OCI-LY1 (cell line): ENCODE data around the gene RMC1.

Experiments
- CTCF ChIP-seq: fragments of 200-600 bp; sonication (generic), shearing (Covaris generic); IDR thresholded peaks from 2 replicates; pipeline ENCODE4 v1.5.1; 2017; ENCODE audit warnings: mild to moderate bottlenecking, antibody characterized with exemption, low read length, moderate library complexity, mixed read lengths
- EZH2 ChIP-seq: fragments of 200-600 bp; sonication (generic), shearing (Covaris generic); IDR thresholded peaks from 2 replicates; pipeline ENCODE4 v1.8.0; 2017; ENCODE audit warnings: borderline replicate concordance, mixed run types, mild to moderate bottlenecking, antibody characterized with exemption, low read length, moderate library complexity, mixed read lengths

GRCh38 chr18:23560186-23560585, 56.9 kb downstream of the RMC1 start:
- TF ChIP-seq CTCF (no peak), EZH2 (no peak)
